Thyroid gland (tissue), 4 donors: ENCODE data around the gene ZNF133.

Experiments used
- CTCF ChIP-seq, 6 experiments: fragments of 200-600 bp in 3 of 6; fragments of 450-650 bp in 3 of 6; sonication (generic) in 3 of 6; IDR thresholded peaks; one replicate each; pipeline ENCODE4 v1.5.1; 2016 to 2019; ENCODE audit warnings: antibody characterized with exemption in 6 of 6, mild to moderate bottlenecking in 2 of 6, inconsistent platforms in 1 of 6, moderate library complexity in 1 of 6
- POLR2A ChIP-seq, 2 donors: fragments of 450-650 bp; IDR thresholded peaks; one replicate each; pipeline ENCODE4 v1.6.1; 2017; ENCODE audit warnings: antibody characterized with exemption in 2 of 2, mild to moderate bottlenecking in 2 of 2, moderate library complexity in 1 of 2

DNA sequence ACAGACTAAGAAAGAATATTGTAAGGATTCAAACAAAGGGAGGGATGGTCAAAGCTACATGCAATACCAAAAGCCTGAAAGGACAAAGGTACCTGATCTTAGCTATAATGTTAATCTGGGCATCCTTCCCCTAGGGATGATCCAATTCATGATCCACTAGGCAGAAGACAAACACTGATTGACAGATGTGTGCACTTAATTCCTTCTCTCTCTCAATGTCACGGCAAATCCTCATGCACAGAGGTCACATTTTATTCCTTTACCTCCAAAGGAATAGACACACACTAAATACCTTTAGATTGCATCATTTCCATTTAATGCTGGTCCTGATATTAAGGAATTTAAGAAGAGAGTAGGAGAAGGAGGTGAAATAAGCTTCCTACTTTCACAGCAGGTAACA lies 73.4 kb downstream of the ZNF133 start:
- TF ChIP-seq CTCF (IDR thresholded peaks at IDR 0.05) (no peak), POLR2A (IDR thresholded peaks at IDR 0.05) (no peak)
